ENCODE results near the gene CAMSAP1. TPM values are rescaled to one million over a fixed set of nuclear protein-coding genes. Genes with fewer than 3 reads are reported as not detected.

Gene CAMSAP1
- total RNA-seq, 1 donor from 2014 or later = 62.4 TPM

DNA sequence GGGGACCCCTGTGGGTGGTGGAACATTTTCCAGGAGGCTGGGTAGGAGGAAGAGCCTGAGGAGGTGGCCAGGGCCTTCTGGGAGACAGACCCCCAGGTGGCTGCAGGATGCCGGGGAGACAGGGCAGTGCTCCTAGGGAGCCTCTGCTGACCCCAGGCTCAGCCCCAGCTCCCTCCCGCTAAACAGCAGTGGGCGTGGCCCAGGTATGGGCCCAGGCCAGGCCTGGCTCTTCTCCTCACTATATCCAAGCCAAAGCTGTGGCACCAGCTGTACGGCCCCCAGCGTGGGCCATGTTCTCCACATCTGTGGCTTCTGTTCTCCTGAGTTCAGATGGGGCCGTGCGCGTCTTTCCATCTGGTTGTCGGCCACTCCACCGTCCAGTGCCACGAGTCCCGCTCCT lies 146.9 kb downstream of the CAMSAP1 start:
- no peaks in the 10 kb centered on the region for H3K36me3 Mint-ChIP-seq
- peaks cover 2% of the 10 kb centered on the region for H3K27me3 Mint-ChIP-seq (ENCODE audit: low read depth)
- H3K27ac Mint-ChIP-seq = no peak overlapping the region
- H3K9me3 Mint-ChIP-seq = no peaks in the 10 kb centered on the region
- no peaks in the 10 kb centered on the region for H3K4me1 Mint-ChIP-seq
- DNase-seq (ENCODE audit: low spot score in 2 of 2, unreplicated experiment in 2 of 2) = no peak
- TF ChIP-seq CTCF (IDR thresholded peaks at IDR 0.05; ENCODE audit: unreplicated experiment) = no peak
- H3K4me3 Mint-ChIP-seq = no peak overlapping the region

DNA sequence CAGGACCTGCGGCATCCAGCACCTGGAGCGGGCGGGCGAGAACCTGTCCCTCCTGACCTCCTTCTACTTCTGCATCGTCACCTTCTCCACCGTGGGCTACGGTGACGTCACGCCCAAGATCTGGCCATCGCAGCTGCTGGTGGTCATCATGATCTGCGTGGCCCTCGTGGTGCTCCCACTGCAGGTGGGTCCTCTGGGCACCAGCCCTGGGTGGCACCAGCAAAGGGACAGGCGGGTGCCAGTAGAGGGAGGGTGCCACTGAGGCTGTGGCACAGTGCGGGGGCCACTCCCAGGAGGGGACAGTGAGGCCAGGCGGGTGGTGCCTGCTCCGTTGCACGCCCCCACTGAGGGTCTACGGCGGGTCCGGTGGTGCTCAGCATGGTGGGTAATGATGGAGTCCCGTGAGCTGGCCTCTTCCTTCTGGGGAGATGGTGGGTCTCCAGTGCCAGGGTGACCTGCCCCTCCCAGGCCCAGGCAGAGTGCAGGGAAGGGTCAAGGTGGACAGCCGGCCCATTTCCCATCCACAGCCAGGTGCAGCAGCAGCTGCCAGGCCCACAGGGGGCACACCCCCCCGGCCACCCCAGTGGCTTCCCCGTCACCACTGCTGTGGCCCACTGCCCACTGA lies 147.6 kb downstream of the CAMSAP1 start:
- no peaks in the 10 kb centered on the region for H3K9me3 Mint-ChIP-seq
- H3K27ac Mint-ChIP-seq = no peak overlapping the region
- no peak for TF ChIP-seq CTCF (IDR thresholded peaks at IDR 0.05; ENCODE audit: unreplicated experiment)
- no peak for DNase-seq (ENCODE audit: low spot score in 2 of 2, unreplicated experiment in 2 of 2)
- no peaks in the 10 kb centered on the region for H3K36me3 Mint-ChIP-seq
- H3K27me3 Mint-ChIP-seq (ENCODE audit: low read depth) = peaks cover 2% of the 10 kb centered on the region
- no peak overlapping the region for H3K4me3 Mint-ChIP-seq
- H3K4me1 Mint-ChIP-seq = no peaks in the 10 kb centered on the region

GRCh38 chr9:135758870-135759269 lies 148.5 kb downstream of the CAMSAP1 start:
- H3K36me3 Mint-ChIP-seq = no peaks in the 10 kb centered on the region
- H3K27ac Mint-ChIP-seq = no peak overlapping the region
- TF ChIP-seq CTCF (IDR thresholded peaks at IDR 0.05; ENCODE audit: unreplicated experiment) = no peak
- no peaks in the 10 kb centered on the region for H3K9me3 Mint-ChIP-seq
- H3K4me3 Mint-ChIP-seq = no peak overlapping the region
- H3K4me1 Mint-ChIP-seq = no peaks in the 10 kb centered on the region
- no peak for DNase-seq (ENCODE audit: low spot score in 2 of 2, unreplicated experiment in 2 of 2)
- H3K27me3 Mint-ChIP-seq (ENCODE audit: low read depth) = peaks cover 2% of the 10 kb centered on the region

Other genes starting within 250 kb of the CAMSAP1 start
- 0.97 to 1.7 TPM (median 1.4 TPM) in 3 replicates for gene LCN9, start 244.2 kb downstream of the CAMSAP1 start, total RNA-seq
- gene SOHLH1, start 208.1 kb downstream of the CAMSAP1 start, total RNA-seq = not detected in 3 replicates
- 0.09 TPM in 2 of 3 replicates, not detected in the other for gene KCNT1, start 205.4 kb downstream of the CAMSAP1 start, total RNA-seq
- 31.7 to 33.8 TPM (median 32.0 TPM) in 3 replicates for gene UBAC1, start 53.8 kb upstream of the CAMSAP1 start, total RNA-seq
- gene NACC2, start 187.7 kb upstream of the CAMSAP1 start, total RNA-seq = 18.4 to 20.0 TPM (median 19.1 TPM) in 3 replicates
- 34.2 to 35.3 TPM (median 34.5 TPM) in 3 replicates for gene TMEM250, start 211.3 kb upstream of the CAMSAP1 start, total RNA-seq